Superior temporal gyrus (tissue), 1 donor: ENCODE data around the gene SUCLG2.
"Not testable (repeated sequence)": the region's sequence is repeated elsewhere in the genome, so short reads cannot be mapped to it uniquely, and the experiment has no call there.

Experiments
- DNase-seq: peaks from one replicate; pipeline ENCODE4 v3.0.0-alpha.2; 2016; ENCODE audit errors: extremely low spot score

The SUCLG2 gene

GRCh38 chr3:67610458-67610857, 44.0 kb downstream of the SUCLG2 start:
- DNase-seq, result no peak

GRCh38 chr3:67609709-67610108, 44.7 kb downstream of the SUCLG2 start:
- DNase-seq, result no peak

- DNase-seq, result no peak
These were observed 46.4 kb downstream of the SUCLG2 start for GRCh38 chr3:67608034-67608433.

GRCh38 chr3:67605377-67605776, 49.0 kb downstream of the SUCLG2 start:
- DNase-seq, result no peak

GRCh38 chr3:67602816-67603215, 51.6 kb downstream of the SUCLG2 start:
- no peak for DNase-seq

GRCh38 chr3:67601919-67602608, 52.3 kb downstream of the SUCLG2 start:
- DNase-seq, result no peak

GRCh38 chr3:67601385-67601784, 53.0 kb downstream of the SUCLG2 start:
- no peak for DNase-seq

GRCh38 chr3:67599821-67600220, 54.6 kb downstream of the SUCLG2 start:
- no peak for DNase-seq

- DNase-seq, result no peak
These were observed 55.4 kb downstream of the SUCLG2 start for GRCh38 chr3:67598814-67599556.

- DNase-seq, result no peak
These were observed 59.0 kb downstream of the SUCLG2 start for GRCh38 chr3:67595424-67595823.

GRCh38 chr3:67593761-67594234, 60.6 kb downstream of the SUCLG2 start:
- no peak for DNase-seq

- no peak for DNase-seq
These were observed 62.4 kb downstream of the SUCLG2 start for GRCh38 chr3:67592057-67592456.

GRCh38 chr3:67587811-67588210, 66.6 kb downstream of the SUCLG2 start:
- DNase-seq, result no peak

GRCh38 chr3:67587301-67587700, 67.1 kb downstream of the SUCLG2 start:
- no peak for DNase-seq

GRCh38 chr3:67584608-67585007, 69.8 kb downstream of the SUCLG2 start:
- DNase-seq, result not testable (repeated sequence)

- no peak for DNase-seq
These were observed 73.9 kb downstream of the SUCLG2 start for GRCh38 chr3:67580430-67581000.

- no peak for DNase-seq
These were observed 76.0 kb downstream of the SUCLG2 start for GRCh38 chr3:67578416-67578815.

- DNase-seq, result no peak
These were observed 78.0 kb downstream of the SUCLG2 start for GRCh38 chr3:67576441-67576840.

GRCh38 chr3:67569324-67569723, 85.1 kb downstream of the SUCLG2 start:
- DNase-seq, result no peak

GRCh38 chr3:67567893-67568292, 86.5 kb downstream of the SUCLG2 start:
- DNase-seq, result no peak

- DNase-seq, result no peak
These were observed 89.4 kb downstream of the SUCLG2 start for GRCh38 chr3:67564973-67565372.

GRCh38 chr3:67564008-67564407, 90.4 kb downstream of the SUCLG2 start:
- no peak for DNase-seq
